ENCODE measurements around the gene BTG4.

The BTG4 gene

DNA sequence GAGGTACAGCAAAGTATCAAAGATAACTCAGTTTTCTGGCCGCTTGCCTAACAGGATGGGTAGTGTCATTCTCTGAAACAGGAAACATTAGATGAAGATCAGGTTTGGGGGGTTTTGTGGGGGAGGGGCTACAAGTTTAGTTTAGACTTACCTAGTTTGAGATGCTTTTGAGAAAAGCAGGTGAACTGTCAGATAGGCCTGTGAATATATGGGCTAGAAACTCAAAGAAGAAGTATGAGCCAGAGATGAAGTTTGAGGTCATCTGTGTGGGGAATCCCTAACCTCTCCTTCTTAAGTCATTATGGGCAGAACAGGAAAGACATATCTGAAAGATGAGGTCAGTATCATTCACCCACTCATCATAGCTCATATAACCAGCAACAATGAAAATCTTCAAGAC lies 14.3 kb upstream of the BTG4 start:
- peak; percentile 61 for DNase-seq (ENCODE audit: low read depth)
- no peak for TF ChIP-seq CTCF (conservative IDR thresholded peaks at IDR 0.05; ENCODE audit: low read length)
- H3K4me3 ChIP-seq (ENCODE audit: low read length), result no peak overlapping the region

GRCh38 chr11:111525456-111525855 lies 13.3 kb upstream of the BTG4 start:
- DNase-seq (ENCODE audit: low read depth), result no peak
- H3K4me3 ChIP-seq (ENCODE audit: low read length), result no peak overlapping the region
- no peak for TF ChIP-seq CTCF (conservative IDR thresholded peaks at IDR 0.05; ENCODE audit: low read length)

DNA sequence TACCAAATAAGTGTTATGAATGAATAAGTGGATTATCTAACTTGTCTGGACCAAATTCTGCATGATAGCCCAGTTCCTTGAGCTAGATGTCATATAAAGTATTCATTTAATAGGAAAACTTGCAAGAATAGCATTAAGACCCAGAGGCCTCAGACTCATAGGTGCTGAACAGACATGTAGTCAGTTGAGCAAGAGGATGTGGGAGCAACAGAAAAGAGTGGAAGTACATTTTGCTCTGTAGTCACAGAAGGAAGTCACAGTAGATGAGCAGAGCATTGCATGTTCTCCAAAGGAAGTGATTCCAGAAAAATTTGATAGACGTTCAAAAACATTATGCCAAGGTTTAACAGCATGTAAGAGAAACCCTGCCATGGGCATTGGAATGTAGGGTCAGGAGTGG lies 11.9 kb upstream of the BTG4 start:
- TF ChIP-seq CTCF (conservative IDR thresholded peaks at IDR 0.05; ENCODE audit: low read length), result no peak
- no peak overlapping the region for H3K4me3 ChIP-seq (ENCODE audit: low read length)
- no peak for DNase-seq (ENCODE audit: low read depth)

- DNase-seq (ENCODE audit: low read depth), result no peak
- no peak overlapping the region for H3K4me3 ChIP-seq (ENCODE audit: low read length)
- no peak for TF ChIP-seq CTCF (conservative IDR thresholded peaks at IDR 0.05; ENCODE audit: low read length)
These were observed 11.2 kb upstream of the BTG4 start for GRCh38 chr11:111523343-111523742.

DNA sequence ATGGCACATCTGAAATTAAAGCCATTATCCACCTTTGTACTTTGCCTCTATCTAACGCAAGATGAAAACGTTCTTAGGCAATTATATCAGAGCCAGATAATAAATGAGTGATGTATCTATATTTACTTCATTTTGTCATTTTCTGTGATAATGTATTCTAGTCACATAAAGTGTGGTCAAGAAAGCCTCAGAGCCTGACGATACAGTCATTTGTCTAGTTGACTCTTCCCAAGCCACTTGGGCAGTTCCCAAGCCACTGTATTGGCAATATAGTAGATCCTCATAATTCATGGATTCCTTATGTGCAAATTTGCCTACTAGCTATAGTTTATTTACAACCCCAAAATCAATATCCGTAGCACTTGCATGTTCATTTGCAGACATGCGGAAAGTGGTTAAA lies 10.2 kb upstream of the BTG4 start:
- no peak for DNase-seq (ENCODE audit: low read depth)
- no peak for TF ChIP-seq CTCF (conservative IDR thresholded peaks at IDR 0.05; ENCODE audit: low read length)
- no peak overlapping the region for H3K4me3 ChIP-seq (ENCODE audit: low read length)

- TF ChIP-seq CTCF (conservative IDR thresholded peaks at IDR 0.05; ENCODE audit: low read length), result no peak
- DNase-seq (ENCODE audit: low read depth), result no peak
- H3K4me3 ChIP-seq (ENCODE audit: low read length), result no peak overlapping the region
These were observed 8.9 kb upstream of the BTG4 start for GRCh38 chr11:111521135-111521534.

GRCh38 chr11:111520560-111520959 lies 8.4 kb upstream of the BTG4 start:
- TF ChIP-seq CTCF (conservative IDR thresholded peaks at IDR 0.05; ENCODE audit: low read length), result no peak
- DNase-seq (ENCODE audit: low read depth), result peak; percentile 64
- no peak overlapping the region for H3K4me3 ChIP-seq (ENCODE audit: low read length)

All from AG10803 (cell line).